OCI-LY7 (cell line): ENCODE data around the gene PEPD. TPM values are rescaled to one million over a fixed set of nuclear protein-coding genes. Genes with fewer than 3 reads are reported as not detected.

Experiments
- BruUV-seq: library from RNA; stranded (reverse); fragments of 400-500 nt; replicated peaks from 2 replicates; lab custom pipeline; 2021; lab: Mats Ljungman, UMichigan
- CTCF ChIA-PET: fragments of 300-600 bp; sonication (Branson Sonifier 250); formaldehyde crosslinking; loops from one replicate; lab custom pipeline; 2022; ENCODE audit warnings: antibody characterized with exemption; ENCODE audit not compliant: unreplicated experiment; lab: Charles Lee
- POLR2A ChIA-PET: fragments of 300-600 bp; sonication (Branson Sonifier 250); formaldehyde crosslinking; loops from one replicate; lab custom pipeline; 2022; ENCODE audit warnings: antibody characterized with exemption; lab: Charles Lee
- DNase-seq: peaks from one replicate; pipeline ENCODE4 v3.0.0-alpha.2; 2015; ENCODE audit warnings: low spot score
- H2AFZ ChIP-seq: fragments of 200-600 bp; sonication (generic), shearing (Covaris generic); 2 replicates; pipeline ENCODE4 v1.6.1; 2014; ENCODE audit warnings: mild to moderate bottlenecking, antibody characterized with exemption, low read length, moderate library complexity
- H3K27ac ChIP-seq: fragments of 200-600 bp; sonication (generic); 2 replicates; pipeline ENCODE4 v1.5.1; 2014; ENCODE audit warnings: mixed run types, low read depth, mild to moderate bottlenecking, moderate library complexity, low read length, inconsistent platforms; ENCODE audit not compliant: poor library complexity, severe bottlenecking
- H3K36me3 ChIP-seq: fragments of 200-600 bp; sonication (generic); 2 replicates; pipeline ENCODE4 v1.6.1; 2014; ENCODE audit warnings: mild to moderate bottlenecking, antibody characterized with exemption, low read length, moderate library complexity, mixed read lengths; ENCODE audit not compliant: insufficient read depth
- H3K4me1 ChIP-seq: fragments of 200-600 bp; sonication (generic); 2 replicates; pipeline ENCODE4 v1.5.1; 2014; ENCODE audit warnings: mild to moderate bottlenecking, low read length; ENCODE audit not compliant: insufficient read depth, poor library complexity, severe bottlenecking
- H3K4me2 ChIP-seq: fragments of 200-600 bp; sonication (generic); 2 replicates; pipeline ENCODE4 v1.6.1; 2014; ENCODE audit warnings: mild to moderate bottlenecking, low read length
- H3K4me3 ChIP-seq: fragments of 200-600 bp; sonication (generic); 2 replicates; pipeline ENCODE4 v1.5.1; 2014; ENCODE audit warnings: mild to moderate bottlenecking, low read depth, low read length; ENCODE audit not compliant: poor library complexity, severe bottlenecking
- H3K79me2 ChIP-seq: fragments of 200-600 bp; sonication (generic); 2 replicates; pipeline ENCODE4 v1.6.1; 2016; ENCODE audit warnings: low read depth, mild to moderate bottlenecking, low read length, moderate library complexity, mixed read lengths; ENCODE audit not compliant: insufficient read depth
- H3K9me2 ChIP-seq: fragments of 200-600 bp; sonication (generic); 2 replicates; pipeline ENCODE4 v1.6.1; 2016; ENCODE audit warnings: mild to moderate bottlenecking, low read length, mixed read lengths; ENCODE audit not compliant: insufficient read depth
- H3K9me3 ChIP-seq: fragments of 200-600 bp; sonication (generic); 2 replicates; pipeline ENCODE4 v1.6.1; 2014; ENCODE audit warnings: mild to moderate bottlenecking, mixed run types, low read length, mixed read lengths
- H4K20me1 ChIP-seq: fragments of 200-600 bp; sonication (generic); 2 replicates; pipeline ENCODE4 v1.6.1; 2014; ENCODE audit warnings: mild to moderate bottlenecking, antibody characterized with exemption, low read length, moderate library complexity, mixed read lengths; ENCODE audit not compliant: insufficient read depth
- CTCF ChIP-seq: fragments of 200-600 bp; sonication (generic); conservative IDR thresholded peaks from 2 replicates; pipeline ENCODE4 v1.5.1; 2014; ENCODE audit warnings: mild to moderate bottlenecking, antibody characterized with exemption, low read length, moderate library complexity, mixed read lengths
- EZH2phosphoT487 ChIP-seq: fragments of 200-600 bp; sonication (generic); IDR thresholded peaks from 2 replicates; pipeline ENCODE4 v1.6.1; 2018; ENCODE audit warnings: low read depth, borderline replicate concordance, mild to moderate bottlenecking, mixed run types, antibody characterized with exemption, low read length, moderate library complexity, mixed read lengths
- intact Hi-C: fragments of 100-400 bp; cut with micrococcal nuclease; formaldehyde crosslinking; loops from one replicate; pipeline ENCODE4 v1.10.0; 2022; ENCODE audit not compliant: unreplicated experiment
- total RNA-seq, 2 experiments: library from RNA; depleted of rRNA in 1 of 2; stranded (reverse); fragments of >200 nt in 1 of 2; shearing (Covaris generic) in 1 of 2; gene quantifications; 2 replicates each; pipeline ENCODE4 v1.2.3, GENCODE V29; 2014 to 2022

PEPD gene
- total RNA-seq, 2 experiments from 2014 or later, result 24.4 to 29.7 TPM

- no peaks in the 10 kb centered on the region for H3K79me2 ChIP-seq
- no peak for TF ChIP-seq CTCF
- TF ChIP-seq EZH2phosphoT487, result no peak
- ChIA-PET CTCF (no interaction called here), POLR2A (no interaction called here)
- no TSS peak for BruUV-seq
- no peaks in the 10 kb centered on the region for H4K20me1 ChIP-seq
- no peaks in the 10 kb centered on the region for H3K36me3 ChIP-seq
- H3K4me3 ChIP-seq, result no peak overlapping the region
- no peak overlapping the region for H3K27ac ChIP-seq
- no peaks in the 10 kb centered on the region for H3K9me3 ChIP-seq
- H3K4me2 ChIP-seq, result no peak overlapping the region
- no peak overlapping the region for H2AFZ ChIP-seq
- H3K4me1 ChIP-seq, result no peaks in the 10 kb centered on the region
- intact Hi-C loops, result no loop called here
- DNase-seq, result no peak
- no peaks in the 10 kb centered on the region for H3K9me2 ChIP-seq
Observed at GRCh38 chr19:33340991-33341390, 180.6 kb downstream of the PEPD start.

GRCh38 chr19:33339016-33339984 is 182.3 kb downstream of the PEPD start:
- Histone ChIP-seq H3K27ac (no peak overlapping the region), H3K79me2 (no peaks in the 10 kb centered on the region), H3K36me3 (no peaks in the 10 kb centered on the region), H3K4me1 (no peaks in the 10 kb centered on the region), H3K4me2 (no peak overlapping the region), H4K20me1 (no peaks in the 10 kb centered on the region), H3K4me3 (no peak overlapping the region), H3K9me3 (no peaks in the 10 kb centered on the region), H3K9me2 (no peaks in the 10 kb centered on the region), H2AFZ (no peak overlapping the region)
- TF ChIP-seq CTCF (no peak), EZH2phosphoT487 (no peak)
- no TSS peak for BruUV-seq
- no peak for DNase-seq
- ChIA-PET CTCF (no interaction called here), POLR2A (no interaction called here)
- intact Hi-C loops, result no loop called here

Other genes with a start within 250 kb of the PEPD start
- 2.1 and 2.8 TPM in 2 replicates for gene CEBPA, start 219.3 kb downstream of the PEPD start, total RNA-seq (2014; rRNA removed; shearing (Covaris generic))
- gene CEBPA, start 219.3 kb downstream of the PEPD start, total RNA-seq (2022), result 1.8 and 2.5 TPM in 2 replicates
- gene CEBPG, start 148.1 kb downstream of the PEPD start, total RNA-seq (2014; rRNA removed; shearing (Covaris generic)), result 44.9 and 46.1 TPM in 2 replicates
- gene CEBPG, start 148.1 kb downstream of the PEPD start, total RNA-seq (2022), result 45.1 and 52.2 TPM in 2 replicates
- not detected in 2 replicates for gene CHST8, start 100.2 kb upstream of the PEPD start, total RNA-seq (2014; rRNA removed; shearing (Covaris generic))
- not detected in 2 replicates for gene CHST8, start 100.2 kb upstream of the PEPD start, total RNA-seq (2022)